H1 (cell line): Measurements from ENCODE around the gene NCOA1.

ENCODE experiments used
- ATF3 ChIP-seq: IDR thresholded peaks from 2 replicates; pipeline ENCODE4 v1.6.1; 2011; ENCODE audit warnings: low read depth, mild to moderate bottlenecking, low read length; ENCODE audit not compliant: insufficient read depth
- CBX5 ChIP-seq: fragments of 300-800, 300-1000 bp; sonication (generic); IDR thresholded peaks from 2 replicates; pipeline ENCODE4 v1.7.1; 2016; ENCODE audit warnings: antibody characterized with exemption, low read length, low read depth
- CTCF ChIP-seq, 3 experiments: IDR thresholded peaks; 1 replicate in 2 of 3; 2 replicates in 1 of 3; pipeline versions ENCODE4 v1.5.1 to v1.6.1; 2011; ENCODE audit warnings: low read length in 3 of 3, mild to moderate bottlenecking in 3 of 3, inconsistent platforms in 2 of 3, low read depth in 1 of 3, moderate library complexity in 1 of 3; ENCODE audit not compliant: insufficient read depth in 1 of 3; ENCODE audit errors: control extremely low read depth in 1 of 3
- EZH2 ChIP-seq: fragments of 200-600 bp; sonication (generic); IDR thresholded peaks from 2 replicates; pipeline ENCODE4 v1.7.1; 2012; ENCODE audit warnings: low read depth, mild to moderate bottlenecking, moderate library complexity, low read length, inconsistent platforms; ENCODE audit not compliant: severe bottlenecking
- FOSL1 ChIP-seq: IDR thresholded peaks from 2 replicates; pipeline ENCODE4 v1.6.1; 2011; ENCODE audit warnings: mild to moderate bottlenecking, low read depth, low read length, moderate library complexity; ENCODE audit not compliant: insufficient read depth
- NRF1 ChIP-seq: IDR thresholded peaks from 2 replicates; pipeline ENCODE4 v1.6.1; 2011; ENCODE audit warnings: mild to moderate bottlenecking, low read depth, low read length, improper control_type of control experiment
- USF2 ChIP-seq: IDR thresholded peaks from 2 replicates; pipeline ENCODE4 v1.6.1; 2011; ENCODE audit warnings: low read length, improper control_type of control experiment

- TF ChIP-seq ATF3 (no peak), USF2 (no peak), CBX5 (no peak), EZH2 (no peak), FOSL1 (no peak), NRF1 (no peak), CTCF (IDR thresholded peaks at IDR 0.05; ENCODE audit: control extremely low read depth in 1 of 3, insufficient read depth in 1 of 3, low read depth in 1 of 3, low read length in 3 of 3) (no peak)
These were observed 232.6 kb downstream of the NCOA1 start for GRCh38 chr2:24723665-24724064.
